Activated naive CD8-positive, alpha-beta T cell (primary cell): Measurements from ENCODE around the gene PRSS57.
"Not testable (repeated sequence)": the region's sequence is repeated elsewhere in the genome, so short reads cannot be mapped to it uniquely, and the experiment has no call there.

Experiments
- H3K27ac Mint-ChIP-seq: one replicate; pipeline ENCODE4 v1.8.0; 2021; ENCODE audit warnings: mixed read lengths
- H3K27me3 Mint-ChIP-seq: one replicate; pipeline ENCODE4 v1.8.0; 2021; ENCODE audit warnings: mixed read lengths
- H3K36me3 Mint-ChIP-seq: one replicate; pipeline ENCODE4 v1.8.0; 2021; ENCODE audit warnings: mixed read lengths
- H3K4me1 Mint-ChIP-seq: one replicate; pipeline ENCODE4 v1.8.0; 2021; ENCODE audit warnings: low read depth, mixed read lengths
- H3K4me3 Mint-ChIP-seq: one replicate; pipeline ENCODE4 v1.8.0; 2021; ENCODE audit warnings: mild to moderate bottlenecking, mixed read lengths
- H3K9me3 Mint-ChIP-seq: one replicate; pipeline ENCODE4 v1.8.0; 2021; ENCODE audit warnings: low read depth, mixed read lengths

PRSS57 gene

DNA sequence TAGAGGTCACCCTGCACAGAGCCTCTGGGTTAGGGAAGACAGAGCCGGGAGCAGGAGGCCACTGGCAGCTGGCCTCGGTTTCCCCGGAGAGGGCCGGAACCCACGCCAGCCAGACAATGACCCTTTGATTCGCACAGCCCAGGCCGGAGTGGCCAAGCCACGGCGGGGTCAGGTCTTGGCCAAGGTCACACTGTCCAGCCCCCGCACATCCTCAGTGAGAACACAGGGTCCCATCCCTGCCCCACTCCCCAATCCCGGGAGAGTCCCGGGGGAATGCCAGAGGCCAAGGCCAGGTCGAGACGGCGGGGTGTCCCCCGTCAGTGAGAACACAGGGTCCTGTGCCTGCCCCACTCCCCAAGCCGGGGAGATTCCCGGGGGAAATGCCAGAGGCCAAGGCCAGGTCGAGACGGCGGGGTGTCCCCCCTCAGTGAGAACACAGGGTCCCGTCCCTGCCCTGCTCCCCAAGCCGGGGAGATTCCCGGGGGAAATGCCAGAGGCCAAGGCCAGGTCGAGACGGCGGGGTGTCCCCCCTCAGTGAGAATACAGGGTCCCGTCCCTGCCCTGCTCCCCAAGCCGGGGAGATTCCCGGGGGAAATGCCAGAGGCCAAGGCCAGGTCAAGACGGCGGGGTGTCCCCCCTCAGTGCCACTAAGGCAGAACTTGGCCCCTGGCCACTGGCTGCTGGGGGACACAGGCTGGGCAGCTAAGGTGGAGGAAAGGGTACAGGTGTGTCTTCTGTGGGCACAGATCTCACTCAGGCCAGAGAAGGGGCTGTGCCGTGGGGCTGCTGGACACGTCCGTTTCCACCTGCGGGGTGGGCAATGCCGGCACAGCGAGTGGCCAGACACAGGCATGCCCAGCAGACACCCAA, 20.7 kb downstream of the PRSS57 start:
- Mint-ChIP-seq H3K27me3 (peaks cover 7% of the 10 kb centered on the region), H3K4me1 (peaks cover 8% of the 10 kb centered on the region), H3K4me3 (no peak overlapping the region), H3K9me3 (no peaks in the 10 kb centered on the region), H3K27ac (no peak overlapping the region), H3K36me3 (no peaks in the 10 kb centered on the region)

DNA sequence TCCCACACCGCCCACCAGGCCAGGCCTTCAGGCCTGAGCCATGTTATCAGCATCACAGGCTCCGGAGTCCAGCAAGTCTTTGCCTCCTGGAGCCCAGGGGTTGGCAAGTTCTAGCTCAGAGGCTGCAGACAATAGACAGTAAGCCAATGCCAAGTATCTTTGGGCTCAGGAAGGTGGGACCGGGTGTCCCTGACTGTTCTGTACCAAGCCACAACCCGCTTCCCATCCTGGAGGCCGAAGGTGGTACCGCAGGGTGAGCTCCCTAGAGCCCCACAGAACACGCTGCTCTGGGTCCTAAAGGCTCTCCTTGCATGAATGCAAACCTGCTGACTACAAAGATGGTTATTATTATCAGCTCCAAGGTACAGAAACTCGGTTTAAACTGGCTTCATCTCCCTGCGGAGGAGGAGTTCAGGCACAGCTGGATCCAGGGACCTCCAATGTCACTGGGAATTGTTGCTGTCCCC, 24.6 kb downstream of the PRSS57 start:
- H3K9me3 Mint-ChIP-seq: no peaks in the 10 kb centered on the region
- no peak overlapping the region for H3K27ac Mint-ChIP-seq
- peaks cover 7% of the 10 kb centered on the region for H3K27me3 Mint-ChIP-seq
- no peak overlapping the region for H3K4me3 Mint-ChIP-seq
- peaks cover 3% of the 10 kb centered on the region for H3K4me1 Mint-ChIP-seq
- no peaks in the 10 kb centered on the region for H3K36me3 Mint-ChIP-seq

DNA sequence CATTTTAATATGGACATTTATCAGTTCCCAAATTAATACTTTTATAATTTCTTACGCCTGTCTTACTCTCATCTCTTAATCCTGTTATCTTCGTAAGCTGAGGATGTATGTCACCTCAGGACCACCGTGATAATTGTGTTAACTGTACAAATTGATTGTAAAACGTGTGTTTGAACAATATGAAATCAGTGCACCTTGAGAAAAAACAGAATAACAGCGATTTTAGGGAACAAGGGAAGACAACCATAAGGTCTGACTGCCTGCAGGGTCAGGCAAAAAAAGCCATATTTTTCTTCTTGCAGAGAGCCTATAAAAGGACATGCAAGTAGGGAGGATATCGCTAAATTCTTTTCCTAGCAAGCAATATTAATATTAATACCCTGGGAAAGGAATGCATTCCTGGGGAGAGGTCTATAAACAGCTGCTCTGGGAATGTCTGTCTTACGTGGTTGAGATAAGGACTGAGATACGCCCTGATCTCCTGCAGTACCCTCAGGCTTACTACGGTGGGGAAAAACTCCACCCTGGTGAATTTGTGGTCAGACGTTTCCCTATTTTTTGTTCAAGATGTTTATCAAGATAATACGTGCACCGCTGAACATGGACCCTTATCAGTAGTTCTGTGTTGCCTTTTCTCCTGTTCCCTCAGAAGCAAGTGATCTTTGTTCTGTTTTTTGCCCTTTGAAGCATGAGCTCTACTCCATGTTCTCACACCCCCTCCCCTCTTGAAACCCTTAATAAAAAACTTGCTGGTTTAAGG, 26.4 kb downstream of the PRSS57 start:
- not testable (repeated sequence) for H3K9me3 Mint-ChIP-seq, H3K27me3 Mint-ChIP-seq, H3K4me1 Mint-ChIP-seq, H3K27ac Mint-ChIP-seq, H3K4me3 Mint-ChIP-seq, H3K36me3 Mint-ChIP-seq

DNA sequence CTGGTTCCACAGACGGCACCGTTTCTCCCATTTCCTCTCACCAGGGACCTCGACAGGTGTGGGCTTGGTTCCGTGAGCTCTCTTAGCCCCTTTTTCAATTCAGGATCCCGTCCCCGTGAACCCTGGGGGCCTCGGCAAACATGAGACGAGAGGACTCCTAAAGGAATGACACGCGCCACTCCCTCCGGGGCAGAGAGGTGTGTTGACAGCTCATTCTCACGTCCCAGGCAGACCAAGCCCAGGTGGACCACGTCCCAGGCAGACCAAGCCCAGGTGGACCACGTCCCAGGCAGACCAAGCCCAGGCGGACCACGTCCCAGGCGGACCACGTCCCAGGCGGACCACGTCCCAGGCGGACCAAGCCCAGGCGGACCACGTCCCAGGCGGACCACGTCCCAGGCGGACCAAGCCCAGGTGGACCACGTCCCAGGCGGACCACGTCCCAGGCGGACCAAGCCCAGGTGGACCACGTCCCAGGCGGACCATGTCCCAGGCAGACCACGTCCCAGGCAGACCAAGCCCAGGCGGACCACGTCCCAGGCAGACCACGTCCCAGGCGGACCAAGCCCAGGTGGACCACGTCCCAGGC, 28.2 kb downstream of the PRSS57 start:
- H3K4me3 Mint-ChIP-seq, H3K36me3 Mint-ChIP-seq, H3K9me3 Mint-ChIP-seq, H3K27ac Mint-ChIP-seq, H3K27me3 Mint-ChIP-seq, H3K4me1 Mint-ChIP-seq: not testable (repeated sequence)

DNA sequence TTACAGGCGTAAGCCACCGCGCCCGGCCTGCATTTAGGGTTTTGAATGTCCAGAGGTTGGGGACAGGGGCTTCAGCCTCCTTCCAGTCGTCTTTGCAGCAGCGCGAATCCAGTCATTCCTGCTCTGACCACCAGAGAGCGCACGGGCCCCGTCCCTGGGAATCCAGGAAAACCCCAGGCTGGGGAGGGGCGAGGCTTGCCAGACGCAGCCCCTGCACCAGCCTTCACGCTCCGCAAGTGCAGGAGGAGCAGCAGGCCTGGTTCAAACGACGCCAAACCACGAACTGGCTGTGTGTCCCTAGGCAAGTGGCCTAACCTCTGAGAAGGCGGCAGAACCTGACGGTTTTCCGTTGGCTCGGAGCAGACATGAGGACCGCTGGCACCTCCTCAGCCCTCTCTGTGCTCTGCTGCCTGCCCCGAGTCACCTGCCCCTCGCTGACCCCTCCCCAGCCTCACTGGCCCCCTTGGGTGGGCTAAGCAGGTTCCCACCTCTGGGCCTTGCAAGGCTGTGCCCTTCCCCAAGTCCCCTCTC, 30.3 kb downstream of the PRSS57 start:
- peak overlapping the region; percentile 41 for H3K27ac Mint-ChIP-seq

DNA sequence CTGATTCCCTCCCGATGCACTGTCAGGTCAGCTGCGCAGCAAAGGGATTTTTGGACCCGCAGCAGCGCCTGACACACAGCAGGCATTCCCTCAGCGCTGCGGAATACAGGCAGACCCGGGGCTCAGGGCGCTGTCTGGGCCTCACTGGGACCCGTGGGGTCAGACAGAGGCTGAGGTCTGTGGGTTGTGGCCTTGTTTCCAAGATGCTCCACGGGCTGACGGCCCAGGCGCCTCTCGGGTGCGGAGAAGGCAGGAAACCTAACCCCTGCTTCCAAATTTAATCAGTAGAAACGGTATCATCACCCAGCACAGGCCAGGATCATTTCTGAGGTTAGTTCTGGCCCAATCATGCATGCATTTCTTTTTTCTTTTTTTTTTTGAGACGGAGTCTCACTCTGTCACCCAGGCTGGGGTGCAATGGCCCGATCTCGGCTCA, 31.6 kb downstream of the PRSS57 start:
- Mint-ChIP-seq H3K9me3 (no peaks in the 10 kb centered on the region), H3K4me1 (peaks cover 24% of the 10 kb centered on the region), H3K36me3 (no peaks in the 10 kb centered on the region), H3K27me3 (no peaks in the 10 kb centered on the region), H3K4me3 (peak overlapping the region; percentile 86), H3K27ac (peak overlapping the region; percentile 84)

More for the DNA sequence above, 30.3 kb downstream of the PRSS57 start:
- H3K36me3 Mint-ChIP-seq: no peaks in the 10 kb centered on the region
- no peaks in the 10 kb centered on the region for H3K27me3 Mint-ChIP-seq
- peak overlapping the region; percentile 63 for H3K4me3 Mint-ChIP-seq
- H3K4me1 Mint-ChIP-seq: peaks cover 16% of the 10 kb centered on the region
- H3K9me3 Mint-ChIP-seq: no peaks in the 10 kb centered on the region

DNA sequence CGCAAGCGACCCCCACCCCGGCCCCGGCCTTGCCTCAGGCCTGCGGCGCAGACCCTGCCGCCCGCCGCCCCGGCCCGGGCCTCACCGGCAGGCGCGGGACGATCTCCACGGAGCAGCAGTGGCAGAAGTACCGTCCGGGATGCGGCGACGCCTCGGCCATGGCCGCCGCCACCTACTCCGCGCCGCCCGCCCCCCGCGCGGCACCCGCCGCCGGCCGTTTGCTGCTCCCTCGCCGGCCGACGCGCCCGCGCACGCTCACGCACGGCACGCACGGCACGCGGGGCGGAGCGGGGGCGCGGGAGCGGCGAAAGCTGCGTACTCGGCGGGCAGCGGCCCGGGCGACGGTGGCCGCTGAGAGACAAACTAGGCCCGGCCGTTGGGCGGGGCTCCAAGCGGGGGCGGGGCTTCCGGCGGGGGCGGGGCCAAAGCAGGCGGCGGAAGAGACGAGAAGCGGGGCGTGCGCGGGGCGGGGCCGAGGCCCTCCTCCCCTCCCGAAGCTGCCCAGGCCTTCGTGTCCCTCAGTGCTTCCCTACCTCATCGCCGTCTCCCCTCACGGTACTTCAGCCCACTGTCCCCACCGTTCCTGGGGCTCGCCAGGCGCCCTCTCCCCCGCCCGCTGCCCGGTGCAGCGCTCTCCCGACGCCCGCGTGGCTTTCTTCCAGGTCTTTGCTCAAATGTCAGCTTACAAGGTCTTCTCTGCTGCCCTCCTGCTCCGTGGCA, 32.1 kb downstream of the PRSS57 start, which contains the start of gene RNF126:
Gene RNF126, minus strand, starts transcription at position 253 of the 720 bp plus-strand sequence. Its CDS starts 93 bp downstream, at position 160.
- Mint-ChIP-seq H3K36me3 (no peaks in the 10 kb centered on the region), H3K4me1 (peaks cover 24% of the 10 kb centered on the region), H3K4me3 (peak within 1 kb of the TSS; percentile 96), H3K27me3 (no peaks in the 10 kb centered on the region), H3K9me3 (no peaks in the 10 kb centered on the region), H3K27ac (peak within 1 kb of the TSS; percentile 94)

DNA sequence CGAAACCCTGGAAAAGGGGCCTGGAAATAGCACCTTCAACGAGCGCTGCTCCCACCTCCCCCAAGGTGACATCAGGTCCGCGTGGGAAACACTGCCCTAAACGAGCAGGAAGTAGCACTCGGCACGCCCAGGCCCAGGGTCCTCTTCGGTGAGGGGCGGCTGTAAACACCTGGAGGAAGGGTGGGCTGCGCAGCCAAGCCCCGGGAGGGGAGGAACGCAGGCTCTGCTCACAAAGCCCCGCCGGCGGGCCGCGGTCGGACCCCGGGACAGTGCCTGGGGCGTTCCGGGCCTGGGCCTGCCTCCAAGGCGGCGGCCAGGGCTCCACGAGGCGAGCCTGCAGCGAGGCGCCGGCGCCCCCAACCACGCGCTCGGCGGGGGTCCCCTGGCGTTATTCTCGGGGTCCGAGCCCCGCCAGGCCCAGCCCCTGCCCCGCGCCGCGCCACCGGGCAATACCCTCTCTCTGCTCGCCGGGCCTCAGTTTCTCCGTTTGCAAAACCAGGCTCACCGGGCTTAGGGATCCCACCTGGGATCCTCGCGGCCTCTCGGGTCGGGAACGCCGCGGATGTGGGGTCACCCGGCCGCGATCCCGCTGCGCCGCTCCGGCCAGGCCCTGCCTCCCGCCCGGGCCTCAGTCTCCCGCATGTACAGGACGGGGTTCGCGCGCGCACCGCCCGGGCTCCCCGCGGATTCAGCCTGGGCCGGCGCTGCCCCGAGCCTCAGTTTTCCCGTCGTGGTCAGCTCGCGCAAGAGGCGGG, 32.9 kb downstream of the PRSS57 start:
- H3K4me1 Mint-ChIP-seq: peaks cover 26% of the 10 kb centered on the region

DNA sequence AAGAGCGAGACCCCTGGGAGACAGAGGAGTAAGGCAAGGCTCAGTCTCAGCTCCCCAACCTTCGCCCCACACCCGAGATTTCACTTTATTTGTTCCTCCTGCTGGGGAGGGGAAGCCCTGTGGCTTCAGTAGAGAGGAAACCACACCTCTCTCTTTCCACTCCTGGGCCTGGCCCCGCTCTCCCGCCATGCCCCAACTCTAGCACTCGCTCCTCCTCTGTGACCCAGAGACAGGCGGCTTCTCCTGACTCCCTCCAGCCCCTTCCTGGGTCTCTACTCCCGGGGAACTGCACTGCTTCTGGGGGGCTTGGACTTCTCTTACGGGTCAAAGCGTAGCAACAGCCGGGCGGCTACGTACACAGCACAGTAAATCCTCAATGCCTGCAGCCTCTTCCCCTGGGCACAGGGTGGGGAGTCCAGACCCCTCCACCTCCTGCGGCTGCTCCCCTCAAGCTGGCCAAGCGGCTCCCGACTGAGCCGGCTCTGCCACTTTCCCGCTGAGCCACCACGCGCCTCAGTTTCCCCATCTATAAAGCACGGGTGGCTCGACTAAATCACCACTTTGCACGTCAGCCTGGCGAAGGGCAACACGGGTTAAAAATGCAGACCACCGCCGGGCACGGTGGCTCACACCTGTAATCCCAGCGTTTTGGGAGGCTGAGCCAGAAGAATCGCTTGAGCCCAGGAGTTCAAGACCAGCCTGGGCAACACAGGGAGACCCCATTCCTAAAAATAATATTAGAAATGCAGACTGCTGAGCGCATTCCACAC, 33.6 kb downstream of the PRSS57 start:
- Mint-ChIP-seq H3K27ac (peak overlapping the region; percentile 94), H3K4me1 (peaks cover 28% of the 10 kb centered on the region), H3K27me3 (no peaks in the 10 kb centered on the region), H3K4me3 (peak overlapping the region; percentile 96), H3K9me3 (no peaks in the 10 kb centered on the region), H3K36me3 (no peaks in the 10 kb centered on the region)

More for the DNA sequence above, 32.9 kb downstream of the PRSS57 start:
- Mint-ChIP-seq H3K27ac (peak overlapping the region; percentile 94), H3K36me3 (no peaks in the 10 kb centered on the region), H3K4me3 (peak overlapping the region; percentile 96), H3K9me3 (no peaks in the 10 kb centered on the region), H3K27me3 (no peaks in the 10 kb centered on the region)

DNA sequence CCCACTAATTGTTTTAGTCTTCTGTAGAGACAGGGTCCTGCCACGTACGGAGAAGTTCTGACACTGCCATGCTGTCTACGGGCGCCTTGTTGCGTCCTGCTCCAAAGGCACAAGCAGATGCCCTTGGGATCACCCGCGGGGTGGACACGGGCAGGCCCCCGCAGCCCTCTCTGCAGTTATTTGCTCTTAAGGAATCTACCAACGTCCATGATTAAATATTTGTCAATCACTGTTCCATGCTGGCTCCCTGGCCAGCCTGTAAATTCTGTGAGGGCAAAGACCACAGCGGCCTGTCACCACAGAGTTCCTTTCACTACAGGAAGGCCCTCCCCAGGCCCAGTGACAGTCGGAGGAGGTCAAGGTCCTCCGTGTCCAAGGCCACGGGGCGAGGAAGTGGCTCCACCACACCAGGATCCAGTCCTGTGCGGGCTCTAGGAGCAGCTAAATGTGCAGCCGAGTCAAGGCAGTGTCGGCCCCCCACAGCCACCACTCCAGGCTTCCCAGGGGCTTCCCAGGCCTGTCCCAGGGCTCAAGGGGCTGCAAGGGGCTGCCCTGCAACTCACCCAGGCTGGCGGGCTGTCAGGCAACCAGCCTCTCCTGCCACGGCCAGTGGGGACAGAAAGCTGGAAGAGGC, 34.3 kb downstream of the PRSS57 start:
- H3K27me3 Mint-ChIP-seq: no peaks in the 10 kb centered on the region
- no peaks in the 10 kb centered on the region for H3K36me3 Mint-ChIP-seq
- H3K4me3 Mint-ChIP-seq: peak overlapping the region; percentile 96
- no peaks in the 10 kb centered on the region for H3K9me3 Mint-ChIP-seq
- peaks cover 33% of the 10 kb centered on the region for H3K4me1 Mint-ChIP-seq
- H3K27ac Mint-ChIP-seq: peak overlapping the region; percentile 94

DNA sequence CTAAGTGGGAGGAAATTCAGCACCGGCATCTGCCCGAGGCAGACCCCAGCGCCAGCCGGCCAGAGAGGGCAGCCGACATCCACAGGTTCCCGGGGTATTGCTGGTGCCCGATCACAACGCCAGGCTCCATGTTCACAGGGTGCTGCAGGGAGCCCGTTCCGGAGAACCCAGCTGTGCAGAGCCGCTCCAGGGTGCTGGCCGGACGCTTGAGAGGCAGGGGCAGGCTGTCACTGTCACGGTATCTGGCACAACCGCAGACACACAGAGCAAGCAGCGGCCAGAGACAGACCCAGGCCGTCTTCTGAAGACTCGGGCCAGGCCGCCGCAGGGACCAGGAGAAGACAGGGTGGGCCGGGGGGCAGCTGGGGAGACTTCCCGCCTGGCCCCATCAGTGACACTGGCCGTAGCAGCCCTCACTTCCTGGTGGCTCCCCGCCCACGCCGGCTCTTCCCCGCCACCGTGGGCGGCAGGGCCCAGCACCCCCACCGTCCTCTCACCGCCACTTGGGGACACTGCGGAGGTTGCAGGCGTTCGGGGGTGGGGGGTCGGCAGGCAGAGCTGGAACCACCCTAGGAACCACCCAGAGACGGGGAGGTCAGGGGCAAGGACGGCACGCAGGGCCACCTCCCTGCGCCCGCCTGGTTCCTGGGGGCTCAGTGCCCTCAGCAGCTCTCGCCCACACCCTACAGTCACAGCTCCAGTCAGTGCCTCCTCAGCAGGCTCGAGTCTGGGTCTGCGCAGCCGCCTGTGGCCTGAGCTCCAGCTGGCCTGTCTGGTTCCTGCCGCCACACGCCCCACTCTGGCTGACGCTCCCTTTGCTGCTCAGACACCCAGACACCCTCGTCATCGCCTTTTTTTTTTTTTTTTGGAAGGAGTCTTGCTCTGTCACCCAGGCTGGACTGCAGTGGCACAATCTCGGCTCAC, 36.1 kb downstream of the PRSS57 start:
- Mint-ChIP-seq H3K9me3 (no peaks in the 10 kb centered on the region), H3K27ac (peak overlapping the region; percentile 94), H3K4me1 (peaks cover 38% of the 10 kb centered on the region), H3K36me3 (no peaks in the 10 kb centered on the region), H3K4me3 (peak overlapping the region; percentile 96), H3K27me3 (no peaks in the 10 kb centered on the region)
